ENCODE measurements around the gene LTBP1. TPM values are rescaled to one million over a fixed set of nuclear protein-coding genes. Genes with fewer than 3 reads are reported as not detected.
"Not testable (repeated sequence)": the region's sequence is repeated elsewhere in the genome, so short reads cannot be mapped to it uniquely, and the experiment has no call there.

LTBP1 gene
- polyA plus RNA-seq, 3 donors from 2014 or later = 0.58 to 2.0 TPM; not detected in 1

- Mint-ChIP-seq H3K9me3 (peaks cover 0 to 2% (median 0%) of the 10 kb centered on the region in 6 donors), H3K36me3 (no peaks in the 10 kb centered on the region), H3K4me3 (no peak overlapping the region), H3K27me3 (ENCODE audit: low read depth in 3 of 3) (peaks cover 0 to 13% (median 2%) of the 10 kb centered on the region in 3 donors), H3K4me1 (no peaks in the 10 kb centered on the region), H3K27ac (no peak overlapping the region)
- no peak for DNase-seq
Measured at GRCh38 chr2:33144243-33144642, 197.5 kb downstream of the LTBP1 start.

- Mint-ChIP-seq H3K9me3 (peaks cover 0 to 2% (median 0%) of the 10 kb centered on the region in 6 donors), H3K36me3 (no peaks in the 10 kb centered on the region), H3K4me1 (no peaks in the 10 kb centered on the region), H3K4me3 (no peak overlapping the region), H3K27me3 (ENCODE audit: low read depth in 3 of 3) (peaks cover 0 to 11% (median 2%) of the 10 kb centered on the region in 3 donors), H3K27ac (no peak overlapping the region)
- DNase-seq = no peak
Measured at GRCh38 chr2:33145459-33145858, 198.7 kb downstream of the LTBP1 start.

GRCh38 chr2:33146102-33146501 lies 199.3 kb downstream of the LTBP1 start:
- DNase-seq = no peak
- H3K36me3 Mint-ChIP-seq = no peaks in the 10 kb centered on the region
- no peak overlapping the region for H3K4me3 Mint-ChIP-seq
- no peak overlapping the region for H3K27ac Mint-ChIP-seq
- H3K27me3 Mint-ChIP-seq (ENCODE audit: low read depth in 3 of 3) = peaks cover 0 to 11% (median 2%) of the 10 kb centered on the region in 3 donors
- H3K9me3 Mint-ChIP-seq = peaks cover 0 to 2% (median 0%) of the 10 kb centered on the region in 6 donors
- H3K4me1 Mint-ChIP-seq = no peaks in the 10 kb centered on the region

GRCh38 chr2:33153008-33153407 lies 206.3 kb downstream of the LTBP1 start:
- Mint-ChIP-seq H3K4me1 (no peaks in the 10 kb centered on the region), H3K4me3 (no peak overlapping the region), H3K27me3 (ENCODE audit: low read depth in 3 of 3) (peaks cover 1 to 4% (median 2%) of the 10 kb centered on the region in 3 donors), H3K36me3 (no peaks in the 10 kb centered on the region), H3K9me3 (peaks cover 0 to 1% (median 0%) of the 10 kb centered on the region in 6 donors), H3K27ac (no peak overlapping the region)
- no peak for DNase-seq

- H3K36me3 Mint-ChIP-seq = no peaks in the 10 kb centered on the region
- no peak for DNase-seq
- H3K9me3 Mint-ChIP-seq = no peaks in the 10 kb centered on the region
- H3K4me3 Mint-ChIP-seq = no peak overlapping the region
- peaks cover 0 to 2% (median 1%) of the 10 kb centered on the region in 3 donors for H3K27me3 Mint-ChIP-seq (ENCODE audit: low read depth in 3 of 3)
- no peaks in the 10 kb centered on the region for H3K4me1 Mint-ChIP-seq
- no peak overlapping the region for H3K27ac Mint-ChIP-seq
Measured at GRCh38 chr2:33158482-33159003, 211.8 kb downstream of the LTBP1 start.

- Mint-ChIP-seq H3K4me1 (no peaks in the 10 kb centered on the region), H3K4me3 (no peak overlapping the region), H3K27ac (no peak overlapping the region), H3K27me3 (ENCODE audit: low read depth in 3 of 3) (peaks cover 0 to 2% (median 1%) of the 10 kb centered on the region in 3 donors), H3K9me3 (no peaks in the 10 kb centered on the region), H3K36me3 (no peaks in the 10 kb centered on the region)
- no peak for DNase-seq
Measured at GRCh38 chr2:33160191-33160590, 213.4 kb downstream of the LTBP1 start.

- Mint-ChIP-seq H3K9me3 (no peaks in the 10 kb centered on the region), H3K4me3 (no peak overlapping the region), H3K27ac (no peak overlapping the region), H3K36me3 (no peaks in the 10 kb centered on the region), H3K4me1 (no peaks in the 10 kb centered on the region), H3K27me3 (ENCODE audit: low read depth in 3 of 3) (peaks cover 2 to 3% (median 3%) of the 10 kb centered on the region in 3 donors)
- DNase-seq = no peak
Measured at GRCh38 chr2:33166287-33166881, 219.6 kb downstream of the LTBP1 start.

GRCh38 chr2:33167622-33168245 lies 221.0 kb downstream of the LTBP1 start:
- Mint-ChIP-seq H3K27ac (no peak overlapping the region), H3K9me3 (no peaks in the 10 kb centered on the region)

GRCh38 chr2:33168425-33168824 lies 221.7 kb downstream of the LTBP1 start:
- no peaks in the 10 kb centered on the region for H3K4me1 Mint-ChIP-seq
- H3K27me3 Mint-ChIP-seq (ENCODE audit: low read depth in 3 of 3) = peaks cover 0 to 3% (median 3%) of the 10 kb centered on the region in 3 donors
- DNase-seq = no peak
- H3K36me3 Mint-ChIP-seq = no peaks in the 10 kb centered on the region
- no peak overlapping the region for H3K27ac Mint-ChIP-seq
- H3K4me3 Mint-ChIP-seq = no peak overlapping the region
- H3K9me3 Mint-ChIP-seq = no peaks in the 10 kb centered on the region

More at GRCh38 chr2:33167622-33168245, 221.0 kb downstream of the LTBP1 start:
- DNase-seq = no peak
- Mint-ChIP-seq H3K36me3 (no peaks in the 10 kb centered on the region), H3K27me3 (ENCODE audit: low read depth in 3 of 3) (peaks cover 2 to 3% (median 3%) of the 10 kb centered on the region in 3 donors), H3K4me1 (no peaks in the 10 kb centered on the region), H3K4me3 (no peak overlapping the region)

GRCh38 chr2:33168922-33169321 lies 222.2 kb downstream of the LTBP1 start:
- Mint-ChIP-seq H3K27ac (no peak overlapping the region), H3K4me3 (no peak overlapping the region), H3K4me1 (no peaks in the 10 kb centered on the region)

GRCh38 chr2:33170251-33170650 lies 223.5 kb downstream of the LTBP1 start:
- H3K4me1 Mint-ChIP-seq; H3K27me3 Mint-ChIP-seq (ENCODE audit: low read depth in 3 of 3); H3K4me3 Mint-ChIP-seq; H3K36me3 Mint-ChIP-seq; H3K27ac Mint-ChIP-seq; DNase-seq; H3K9me3 Mint-ChIP-seq: not testable (repeated sequence)

More at GRCh38 chr2:33168922-33169321, 222.2 kb downstream of the LTBP1 start:
- Mint-ChIP-seq H3K9me3 (no peaks in the 10 kb centered on the region), H3K27me3 (ENCODE audit: low read depth in 3 of 3) (peaks cover 0 to 3% (median 3%) of the 10 kb centered on the region in 3 donors), H3K36me3 (no peaks in the 10 kb centered on the region)
- DNase-seq = no peak

GRCh38 chr2:33177627-33178026 lies 230.9 kb downstream of the LTBP1 start:
- no peak overlapping the region for H3K27ac Mint-ChIP-seq
- H3K4me3 Mint-ChIP-seq = no peak overlapping the region
- no peak for DNase-seq
- H3K27me3 Mint-ChIP-seq (ENCODE audit: low read depth in 3 of 3) = no peaks in the 10 kb centered on the region
- H3K4me1 Mint-ChIP-seq = no peaks in the 10 kb centered on the region
- H3K36me3 Mint-ChIP-seq = peaks cover 0 to 4% (median 0%) of the 10 kb centered on the region in 3 donors
- no peaks in the 10 kb centered on the region for H3K9me3 Mint-ChIP-seq

- DNase-seq = no peak
- H3K4me3 Mint-ChIP-seq = no peak overlapping the region
- no peaks in the 10 kb centered on the region for H3K9me3 Mint-ChIP-seq
- H3K27ac Mint-ChIP-seq = no peak overlapping the region
- H3K27me3 Mint-ChIP-seq (ENCODE audit: low read depth in 3 of 3) = no peaks in the 10 kb centered on the region
- no peaks in the 10 kb centered on the region for H3K4me1 Mint-ChIP-seq
- peaks cover 0 to 4% (median 0%) of the 10 kb centered on the region in 3 donors for H3K36me3 Mint-ChIP-seq
Measured at GRCh38 chr2:33178209-33178608, 231.5 kb downstream of the LTBP1 start.

GRCh38 chr2:33180915-33181314 lies 234.2 kb downstream of the LTBP1 start:
- Mint-ChIP-seq H3K27ac (no peak overlapping the region), H3K4me3 (no peak overlapping the region), H3K27me3 (ENCODE audit: low read depth in 3 of 3) (no peaks in the 10 kb centered on the region), H3K4me1 (no peaks in the 10 kb centered on the region), H3K36me3 (peaks cover 0 to 4% (median 0%) of the 10 kb centered on the region in 3 donors), H3K9me3 (no peaks in the 10 kb centered on the region)
- DNase-seq = no peak

Data from immature natural killer cell (primary cell).